Frontal cortex (tissue), 4 donors: ENCODE data around the gene ANKFN1. TPM values are rescaled to one million over a fixed set of nuclear protein-coding genes. Genes with fewer than 3 reads are reported as not detected.
"Not testable (repeated sequence)": the region's sequence is repeated elsewhere in the genome, so short reads cannot be mapped to it uniquely, and the experiment has no call there.

Experiments
- DNase-seq, 2 donors: peaks; one replicate each; pipeline ENCODE4 v3.0.0; 2012; ENCODE audit warnings: low spot score in 2 of 2
- FAIRE-seq: peaks from 2 replicates; lab custom pipeline; 2012; peaks lifted over from hg19 to GRCh38; lab: Jason Lieb, UNC
- total RNA-seq: library from RNA; depleted of rRNA; stranded (reverse); fragments of >200 nt; gene quantifications from one replicate; pipeline ENCODE4 v1.2.3, GENCODE V29; 2014
- donor health status: control.
- donor health status: control.
- donor health status: control.

The ANKFN1 gene
- total RNA-seq, 1 donor from 2014 or later, result 2.4 TPM

DNA sequence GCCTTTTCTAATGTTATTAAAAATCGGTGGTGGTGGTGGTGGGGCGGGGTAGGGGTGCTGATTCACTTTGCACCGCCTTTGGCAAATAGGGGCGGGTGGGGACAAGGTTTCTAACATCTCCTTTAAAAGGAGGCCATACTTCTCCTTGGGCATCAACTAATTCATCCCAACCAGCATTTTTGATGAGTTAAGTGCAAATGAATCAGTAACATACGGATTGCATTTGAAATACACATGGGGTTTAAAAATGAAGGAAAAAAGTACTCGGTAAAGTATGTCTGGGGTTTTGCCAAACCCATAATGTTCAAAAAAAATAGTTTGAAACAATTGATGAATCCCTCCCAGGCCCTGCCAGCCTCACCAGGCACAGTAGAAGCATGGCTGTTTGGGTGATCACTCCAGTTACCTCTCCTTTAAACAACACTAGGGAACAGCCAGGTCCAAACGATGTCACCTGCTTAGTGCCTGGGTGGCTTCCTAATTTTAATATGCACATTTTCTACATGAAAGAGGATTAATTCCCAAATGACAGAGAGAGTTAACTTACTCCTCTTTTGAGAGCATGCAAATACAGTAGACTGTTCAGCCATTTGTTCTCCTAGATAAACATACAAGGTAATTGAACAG lies 107.2 kb downstream of the ANKFN1 start:
- FAIRE-seq (no peak), DNase-seq (no peak)

DNA sequence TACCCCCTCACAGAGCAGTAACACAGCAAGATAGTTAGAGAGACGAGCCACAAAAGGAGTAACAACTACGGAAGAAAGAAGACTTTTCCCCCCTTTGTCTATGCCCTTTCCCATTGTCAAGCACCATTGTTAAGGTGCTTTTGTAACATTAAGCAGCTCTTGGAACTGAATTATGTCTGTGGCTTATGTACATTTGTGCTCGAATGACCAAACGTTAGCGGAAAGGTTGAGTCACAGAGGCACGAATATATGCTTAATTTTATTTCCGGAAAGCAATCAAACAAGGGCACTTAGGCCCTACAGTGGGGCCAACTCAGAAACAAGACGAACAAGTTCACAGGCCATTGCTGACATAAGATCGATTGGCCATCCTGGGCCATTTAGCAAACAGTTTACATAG lies 109.5 kb downstream of the ANKFN1 start:
- DNase-seq (no peak), FAIRE-seq (no peak)

DNA sequence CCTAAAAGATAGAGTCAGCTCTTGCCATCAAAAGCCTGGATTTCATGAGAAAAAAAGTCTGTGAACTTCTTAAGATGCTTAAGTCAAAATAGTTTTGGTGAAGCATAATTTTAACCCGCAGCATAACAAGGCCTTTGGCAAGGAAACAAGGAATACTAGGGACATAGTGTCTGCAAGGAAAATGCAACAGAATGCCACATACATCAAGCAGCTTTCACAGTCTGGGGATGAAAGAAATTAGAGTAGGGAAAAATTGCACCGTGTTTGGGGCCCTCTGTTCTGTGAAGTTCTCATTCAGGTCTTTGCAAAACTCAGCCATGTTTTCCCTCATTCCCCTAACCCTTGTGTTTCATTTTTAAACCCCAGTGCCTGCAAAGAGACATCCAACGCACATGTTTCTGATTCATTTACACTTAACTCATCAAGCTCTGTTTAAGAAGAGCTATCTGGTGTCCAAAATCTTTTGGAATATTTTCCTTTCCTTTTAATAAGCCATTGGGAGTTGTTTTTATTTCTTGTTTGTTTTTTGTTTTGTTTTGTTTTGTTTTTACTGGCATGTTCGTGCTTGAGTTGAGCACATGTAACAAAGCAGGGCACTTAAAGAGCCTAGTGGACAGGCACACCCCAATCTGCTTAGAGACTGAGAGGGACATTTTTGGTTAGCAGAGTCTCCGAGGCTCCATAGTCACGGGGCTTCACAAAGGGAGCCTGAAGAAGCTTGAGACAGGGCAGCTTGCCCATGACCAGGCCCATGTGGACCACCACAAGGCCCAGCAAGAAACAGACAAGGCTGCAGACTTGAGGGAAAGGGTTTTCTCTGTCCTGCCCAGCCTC lies 116.5 kb downstream of the ANKFN1 start:
- FAIRE-seq (no peak), DNase-seq (no peak)

DNA sequence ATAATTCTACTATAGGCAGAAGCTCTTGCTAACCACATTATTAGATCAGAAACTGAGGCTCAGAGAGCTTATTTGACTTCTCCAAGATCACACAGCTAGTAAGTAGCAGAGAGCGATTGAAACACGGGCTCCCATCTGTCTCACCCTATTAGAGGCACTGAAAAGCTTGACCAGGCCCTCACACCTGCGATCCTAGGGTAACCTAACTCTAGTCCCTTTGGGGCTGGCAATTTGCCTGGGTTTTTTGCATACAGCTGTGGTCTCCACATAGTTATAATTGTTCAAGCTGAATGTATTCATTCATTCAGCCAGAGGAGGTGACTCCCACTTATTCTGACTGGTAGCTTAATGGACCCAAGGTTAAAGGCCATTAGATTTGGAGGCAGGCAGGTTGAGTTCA lies 121.2 kb downstream of the ANKFN1 start:
- FAIRE-seq (no peak), DNase-seq (no peak)

DNA sequence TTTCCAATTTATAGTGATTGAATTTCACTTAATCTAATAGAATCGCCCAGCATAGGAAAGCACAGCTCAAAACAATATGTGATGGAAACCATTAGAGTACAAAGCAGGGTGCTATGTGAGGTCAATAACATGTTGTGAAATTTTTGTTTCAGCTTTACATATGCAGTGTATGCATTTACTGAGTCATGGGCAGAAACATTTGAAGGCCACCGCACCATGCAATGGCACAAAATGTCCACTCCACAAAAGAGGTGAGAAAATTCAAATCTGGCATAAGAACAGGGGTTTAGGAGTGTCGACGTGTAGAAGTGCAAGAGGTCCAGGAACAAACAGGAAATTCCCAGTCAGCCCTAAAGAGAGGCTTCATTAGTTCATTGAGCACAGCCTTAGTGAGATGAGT lies 131.2 kb downstream of the ANKFN1 start:
- DNase-seq (no peak), FAIRE-seq (no peak)

DNA sequence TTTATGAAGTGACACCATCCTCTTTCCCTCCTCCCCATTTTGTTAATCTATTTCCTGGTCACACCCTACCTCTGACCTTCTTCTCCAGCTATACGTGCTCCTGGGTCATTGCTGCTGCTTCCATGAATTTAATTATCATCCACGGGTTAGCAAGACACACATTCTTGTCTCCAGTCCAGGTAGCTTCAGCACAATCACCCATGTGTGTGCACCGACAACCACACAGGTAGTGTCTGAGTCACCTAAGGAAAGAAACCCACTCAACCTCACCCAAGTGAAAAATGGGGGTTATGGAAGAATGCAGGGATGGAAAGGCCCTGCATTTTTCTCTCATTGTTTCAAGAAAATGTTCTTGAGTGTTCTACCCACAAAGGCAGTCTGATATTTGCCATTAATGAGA lies 135.5 kb downstream of the ANKFN1 start:
- DNase-seq, result not testable (repeated sequence)

DNA sequence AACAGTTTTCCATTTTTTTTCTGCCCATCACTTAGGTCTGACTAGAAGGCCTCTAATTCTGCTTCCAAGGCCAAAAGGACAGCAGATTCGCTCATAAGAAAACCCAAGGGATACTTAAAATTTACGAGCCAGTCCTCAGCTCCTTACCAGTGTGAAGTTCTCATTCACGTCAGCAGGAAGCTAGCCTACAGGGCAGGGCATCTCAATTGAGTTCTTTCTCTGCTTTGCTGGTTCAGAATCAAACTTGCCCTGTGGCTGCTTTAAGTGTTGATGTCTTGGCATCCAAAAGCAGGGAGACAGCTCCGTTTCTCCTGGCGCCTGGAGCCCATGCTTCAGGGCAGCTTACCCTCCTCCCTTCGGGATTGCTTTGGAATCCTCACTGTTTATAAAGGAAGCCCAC lies 136.0 kb downstream of the ANKFN1 start:
- FAIRE-seq, result no peak
- no peak for DNase-seq

More for the DNA sequence above, 135.5 kb downstream of the ANKFN1 start:
- not testable (repeated sequence) for FAIRE-seq

DNA sequence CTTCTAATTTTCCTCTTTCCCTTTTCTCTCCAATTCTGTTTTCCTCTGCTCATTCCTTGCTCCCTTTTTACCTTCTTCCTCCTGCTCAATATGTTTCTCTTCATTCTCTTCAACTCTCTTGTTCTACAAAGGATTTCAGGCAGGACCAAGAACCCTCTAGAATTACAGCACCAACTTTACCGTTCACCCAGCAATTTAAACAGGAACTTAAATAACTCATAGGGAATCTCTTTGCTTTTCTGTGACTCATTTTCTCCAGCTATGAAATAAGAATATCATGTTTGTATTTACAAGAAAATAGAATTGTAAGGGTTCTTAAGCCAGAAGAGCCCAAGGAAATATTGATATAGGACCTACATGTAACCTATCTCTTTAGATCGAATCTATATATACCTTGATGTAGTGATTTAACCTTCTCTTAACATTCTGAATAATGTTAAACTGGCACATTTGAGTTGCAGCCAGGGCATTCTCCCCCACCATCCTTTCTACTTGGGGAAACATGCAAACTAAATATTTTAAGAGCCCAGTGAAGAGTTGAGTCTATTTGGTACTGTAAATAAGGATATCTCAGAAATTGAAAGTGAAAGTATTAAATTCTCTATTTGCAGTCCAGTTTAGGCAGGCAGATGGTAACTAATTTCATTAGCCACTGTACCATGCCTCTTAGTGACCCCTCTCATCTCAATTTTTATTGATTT lies 137.0 kb downstream of the ANKFN1 start:
- DNase-seq (no peak), FAIRE-seq (no peak)

DNA sequence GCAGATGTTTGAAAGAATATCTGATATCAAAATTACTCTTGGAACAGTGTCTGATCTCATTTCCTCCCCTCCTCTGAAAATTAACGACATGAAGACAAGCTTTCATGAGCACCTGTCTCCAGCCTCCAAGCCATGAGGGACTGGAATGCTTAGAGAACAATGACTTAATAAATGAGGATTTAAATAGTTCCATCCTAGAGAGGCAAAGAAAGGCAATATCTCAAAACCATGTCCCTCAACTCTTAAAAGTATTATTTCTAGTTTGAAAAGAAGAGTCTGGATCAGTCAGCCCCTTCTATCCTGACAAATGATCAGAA lies 137.5 kb downstream of the ANKFN1 start:
- no peak for DNase-seq
- no peak for FAIRE-seq

DNA sequence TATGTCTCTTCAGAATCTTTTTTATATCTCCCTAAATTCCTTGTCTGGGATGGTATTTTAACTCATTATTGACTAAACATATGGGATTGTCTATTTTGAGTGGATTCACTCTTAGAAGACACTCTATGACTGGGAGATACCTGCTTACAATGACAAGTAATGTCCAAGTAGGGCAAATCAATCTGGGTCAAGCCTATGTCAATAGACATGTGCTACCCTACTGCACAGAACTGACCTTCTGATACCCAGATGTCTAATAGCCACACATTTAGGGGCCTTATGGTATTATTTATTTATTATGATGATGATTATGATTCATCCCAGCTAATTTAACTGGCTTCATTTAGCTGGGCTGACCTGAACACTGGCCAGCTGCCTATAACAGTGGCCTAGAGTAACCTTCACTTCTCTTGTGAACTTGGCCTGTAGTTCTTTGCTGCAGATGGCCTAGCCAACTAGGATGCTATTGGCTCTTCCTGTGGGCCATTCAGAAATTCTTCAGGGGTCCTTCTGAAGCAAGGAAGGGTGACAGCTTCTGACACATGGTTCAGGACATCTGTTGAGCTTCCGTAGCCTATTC lies 138.0 kb downstream of the ANKFN1 start:
- FAIRE-seq (no peak), DNase-seq (no peak)

DNA sequence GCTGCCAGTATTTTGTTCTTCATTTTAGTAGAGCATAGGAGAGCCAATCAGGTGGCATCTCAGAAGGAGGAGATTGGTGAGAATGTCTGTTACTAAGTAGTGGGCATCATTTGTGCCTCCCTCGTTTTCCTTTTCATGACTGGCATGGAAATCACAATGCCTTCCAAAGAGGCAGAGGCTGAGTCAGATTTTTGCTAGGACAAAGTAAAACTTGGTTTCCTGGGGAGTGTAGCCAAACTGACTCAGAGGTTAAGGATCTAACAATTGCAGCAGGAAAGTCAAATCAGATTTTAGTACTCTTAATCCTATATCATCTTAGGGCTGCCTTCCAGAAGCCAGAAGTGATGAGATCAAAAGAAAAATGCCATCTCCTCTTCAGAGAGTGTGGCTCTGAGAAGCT lies 138.7 kb downstream of the ANKFN1 start:
- FAIRE-seq, result no peak
- no peak for DNase-seq

DNA sequence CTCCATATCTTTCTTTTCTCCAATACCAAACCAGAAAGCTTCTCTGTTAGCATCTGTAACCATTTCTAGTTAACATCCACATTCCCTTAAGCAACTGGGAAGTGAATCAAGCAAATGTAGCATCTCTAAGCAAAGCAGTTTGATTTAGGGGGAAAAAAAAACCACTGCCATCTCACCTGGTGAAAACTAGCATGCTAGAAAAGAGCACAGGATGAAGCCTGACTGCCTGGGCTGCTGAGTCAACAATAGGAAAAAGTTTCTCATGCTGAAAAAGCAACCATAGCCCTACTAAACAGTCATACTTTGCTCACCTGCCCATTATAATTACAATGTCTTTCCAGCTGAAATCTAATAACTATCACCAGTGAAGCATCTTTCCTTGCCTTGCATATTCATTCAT lies 139.3 kb downstream of the ANKFN1 start:
- FAIRE-seq (no peak), DNase-seq (no peak)

DNA sequence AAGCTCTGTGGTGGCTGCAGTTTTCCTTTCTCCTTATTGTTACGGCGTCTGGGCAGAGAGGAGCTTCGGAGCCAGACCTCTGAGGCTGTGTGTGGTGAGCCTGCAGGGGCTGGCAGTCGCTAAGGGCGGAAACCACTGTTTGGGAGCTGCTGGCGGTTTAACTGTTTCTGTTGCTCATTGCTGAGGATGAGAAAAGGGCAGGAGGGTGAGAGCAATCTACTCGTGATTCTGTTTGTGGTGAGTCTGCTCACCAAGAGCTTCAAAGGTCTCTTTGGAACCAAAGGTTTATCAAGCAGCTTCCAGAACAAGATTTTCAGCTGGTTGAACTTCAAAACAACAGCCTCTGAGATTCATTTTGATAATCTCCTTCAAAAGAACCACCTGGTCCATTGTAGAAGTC lies 143.9 kb downstream of the ANKFN1 start:
- no peak for DNase-seq
- no peak for FAIRE-seq

DNA sequence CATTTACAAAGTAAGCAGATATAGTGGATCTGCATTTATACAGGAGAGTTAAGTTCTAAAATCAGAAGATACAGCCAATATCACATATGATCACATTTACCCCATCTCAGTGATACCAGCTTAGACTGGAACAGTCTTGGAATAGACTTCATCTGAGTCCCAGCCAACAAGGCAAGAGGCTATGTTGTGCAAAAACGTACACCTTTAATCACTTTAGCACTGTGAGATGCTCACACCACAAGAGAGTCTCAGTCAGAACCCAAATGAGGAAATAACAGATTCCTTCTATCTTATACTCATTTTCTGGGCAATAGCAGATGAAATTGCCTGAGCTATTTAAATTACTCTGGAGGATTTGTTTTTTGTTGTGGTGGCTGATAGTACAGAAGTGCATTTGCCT lies 145.6 kb downstream of the ANKFN1 start:
- no peak for DNase-seq
- no peak for FAIRE-seq

DNA sequence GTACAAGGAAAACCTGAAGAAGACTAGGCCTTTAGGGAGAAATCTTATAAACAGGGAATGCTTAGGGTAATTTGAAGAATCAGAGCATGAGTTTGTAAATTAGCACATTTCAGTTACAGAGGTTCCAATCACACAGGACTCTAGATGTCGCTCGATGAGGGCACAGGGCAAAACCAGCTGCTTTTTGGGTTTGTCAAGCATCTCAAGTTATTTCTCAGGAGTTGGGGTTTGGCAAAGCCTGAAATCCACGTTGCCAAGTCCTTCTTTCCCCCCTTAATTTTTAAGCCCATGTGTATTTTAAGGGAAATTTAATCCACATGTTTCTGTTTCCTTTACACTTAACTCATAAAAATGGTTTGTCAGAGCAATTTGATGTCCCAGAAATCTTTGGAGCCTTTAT lies 146.9 kb downstream of the ANKFN1 start:
- FAIRE-seq, result no peak

DNA sequence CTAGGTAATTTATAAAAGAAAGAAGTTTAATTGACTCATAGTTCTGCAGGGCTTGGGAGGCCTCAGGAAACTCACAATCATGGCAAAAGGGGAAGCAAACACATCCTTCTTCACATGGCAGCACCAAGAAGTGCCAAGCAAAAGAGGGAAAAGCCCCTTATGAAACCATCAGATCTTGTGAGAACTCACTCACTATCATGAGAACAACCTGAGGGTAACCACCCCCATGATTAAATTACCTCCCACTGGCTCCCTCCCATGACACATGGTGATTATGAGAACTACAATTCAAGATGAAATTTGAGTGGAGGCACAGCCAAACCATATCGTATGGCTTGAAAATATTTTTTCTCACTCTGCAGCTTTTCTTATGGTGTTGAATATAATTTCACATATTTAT lies 151.7 kb downstream of the ANKFN1 start:
- no peak for DNase-seq
- no peak for FAIRE-seq

More for the DNA sequence above, 146.9 kb downstream of the ANKFN1 start:
- no peak for DNase-seq

DNA sequence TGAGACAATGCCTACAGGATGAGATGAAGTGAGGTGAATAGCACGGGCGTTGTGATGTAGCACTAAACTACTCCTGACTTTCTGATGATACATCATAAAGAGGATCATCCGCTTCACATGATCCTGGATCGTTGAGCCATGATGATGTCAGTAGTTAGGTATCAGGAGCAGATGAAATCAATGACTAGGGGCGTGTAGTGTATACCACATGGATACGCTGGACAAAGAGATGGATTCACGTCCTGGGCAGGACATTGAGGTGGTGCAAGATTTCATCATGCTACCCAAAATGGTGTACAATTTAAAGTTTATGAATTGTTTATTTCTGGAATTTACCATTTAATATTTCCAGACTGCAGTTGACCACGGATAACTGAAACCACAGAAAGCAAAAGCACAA lies 156.6 kb downstream of the ANKFN1 start:
- FAIRE-seq (no peak), DNase-seq (no peak)

DNA sequence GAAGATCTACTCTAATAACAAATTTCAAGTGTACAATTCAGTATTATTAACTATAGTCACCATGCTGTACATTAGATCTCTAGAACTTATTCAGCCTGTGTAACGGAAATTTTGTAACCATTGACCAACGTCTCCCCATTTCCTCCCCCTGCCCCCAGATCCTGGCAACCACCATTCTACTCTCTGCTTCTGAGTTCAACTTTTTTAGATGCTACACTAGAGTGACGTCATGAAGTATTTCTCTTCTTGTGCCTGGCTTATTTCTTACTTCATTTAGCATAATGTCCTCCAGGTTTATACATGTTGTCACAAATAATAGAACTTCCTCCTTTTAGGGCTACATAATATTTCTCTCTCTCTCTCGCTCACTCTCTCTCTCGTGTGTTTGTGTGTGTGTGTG lies 157.5 kb downstream of the ANKFN1 start:
- no peak for FAIRE-seq

DNA sequence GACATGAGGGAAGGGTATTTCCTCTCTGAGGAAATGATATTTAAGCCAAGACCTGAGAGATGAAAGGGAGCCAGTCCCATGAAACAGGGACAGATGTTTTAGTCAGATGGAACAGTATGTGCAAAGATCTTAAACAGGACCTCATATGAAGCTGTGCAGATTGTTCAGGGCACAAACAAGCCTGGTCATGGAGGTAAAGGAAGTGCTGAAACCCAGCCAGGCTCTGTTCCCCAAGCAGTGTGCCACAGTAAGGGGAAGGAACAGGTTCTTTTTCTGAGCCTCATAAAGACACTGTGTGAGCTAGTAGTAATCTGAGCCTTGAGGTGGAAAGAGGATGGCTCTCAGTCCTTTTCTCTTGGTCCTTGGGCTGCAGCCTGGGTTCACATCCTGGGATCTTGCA lies 159.9 kb downstream of the ANKFN1 start:
- no peak for FAIRE-seq

More for the DNA sequence above, 157.5 kb downstream of the ANKFN1 start:
- no peak for DNase-seq

DNA sequence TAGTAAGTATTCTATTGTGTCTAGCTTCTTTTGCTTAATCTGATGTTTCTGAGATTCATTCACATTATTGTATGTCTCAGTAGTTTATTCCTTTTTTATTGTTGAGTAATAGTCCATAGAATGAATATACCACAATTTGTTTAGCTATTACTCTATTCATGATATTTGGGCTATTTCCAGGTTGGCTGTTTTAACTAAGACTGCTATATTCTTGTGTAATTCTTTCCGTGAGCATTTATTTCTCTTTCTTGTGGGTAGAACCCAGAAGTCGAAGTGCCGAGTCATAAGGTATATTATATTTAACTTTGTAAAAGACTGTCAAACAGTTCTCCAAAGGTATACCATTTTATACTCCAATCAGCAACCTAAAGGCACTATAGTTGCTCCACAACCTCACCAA lies 160.8 kb downstream of the ANKFN1 start:
- FAIRE-seq (no peak), DNase-seq (no peak)

More for the DNA sequence above, 159.9 kb downstream of the ANKFN1 start:
- no peak for DNase-seq
